HG02798 (cell line): ENCODE data around the gene FUCA2.
"Not testable (repeated sequence)": the region's sequence is repeated elsewhere in the genome, so short reads cannot be mapped to it uniquely, and the experiment has no call there.

Experiments
- ATAC-seq: cut with Tn5 transposase; IDR thresholded peaks from one replicate; pipeline ENCODE4 v1.9.1; 2021; ENCODE audit warnings: mild to moderate bottlenecking; ENCODE audit not compliant: unreplicated experiment, poor library complexity

FUCA2 gene

GRCh38 chr6:143536866-143537691, 25.6 kb upstream of the FUCA2 start:
- peak; percentile 66 for ATAC-seq

- peak; percentile 80 for ATAC-seq
These were observed 24.9 kb upstream of the FUCA2 start for GRCh38 chr6:143536461-143536865.

- ATAC-seq, result no peak
These were observed 23.7 kb upstream of the FUCA2 start for GRCh38 chr6:143535189-143535614.

- no peak for ATAC-seq
These were observed 20.4 kb upstream of the FUCA2 start for GRCh38 chr6:143531720-143532499.

- no peak for ATAC-seq
These were observed 17.6 kb upstream of the FUCA2 start for GRCh38 chr6:143529095-143529494.

GRCh38 chr6:143528164-143528811, 16.8 kb upstream of the FUCA2 start:
- ATAC-seq, result peak; percentile 80

GRCh38 chr6:143527677-143528076, 16.2 kb upstream of the FUCA2 start:
- ATAC-seq, result no peak

GRCh38 chr6:143525356-143525755, 13.8 kb upstream of the FUCA2 start:
- ATAC-seq, result no peak

GRCh38 chr6:143522039-143522600, 10.6 kb upstream of the FUCA2 start:
- no peak for ATAC-seq

GRCh38 chr6:143517447-143517773, 5.9 kb upstream of the FUCA2 start:
- ATAC-seq, result no peak

GRCh38 chr6:143516690-143517446, 5.3 kb upstream of the FUCA2 start:
- no peak for ATAC-seq

- no peak for ATAC-seq
These were observed 4.3 kb upstream of the FUCA2 start for GRCh38 chr6:143515766-143516355.

GRCh38 chr6:143515061-143515760, 3.7 kb upstream of the FUCA2 start:
- ATAC-seq, result no peak

GRCh38 chr6:143513410-143513809, 1.9 kb upstream of the FUCA2 start:
- peak; percentile 25 for ATAC-seq

- not testable (repeated sequence) for ATAC-seq
These were observed 1.2 kb downstream of the FUCA2 start for GRCh38 chr6:143510326-143510725.

- no peak for ATAC-seq
These were observed 4.0 kb downstream of the FUCA2 start for GRCh38 chr6:143507358-143508145.

GRCh38 chr6:143506620-143507019, 4.9 kb downstream of the FUCA2 start:
- no peak for ATAC-seq

- ATAC-seq, result no peak
These were observed 5.3 kb downstream of the FUCA2 start for GRCh38 chr6:143506199-143506598.
